ENCODE results near the gene NAA20. TPM values are rescaled to one million over a fixed set of nuclear protein-coding genes. Genes with fewer than 3 reads are reported as not detected.

Gene NAA20
- total RNA-seq, 1 experiment from 2014 or later: 81.5 TPM

GRCh38 chr20:19990850-19991249 lies 26.3 kb upstream of the NAA20 start:
- DNase-seq: no peak
- no peak for TF ChIP-seq CTCF (IDR thresholded peaks at IDR 0.05; ENCODE audit: insufficient read depth in 1 of 2, low read depth in 1 of 2, low read length in 1 of 2, severe bottlenecking in 1 of 2, unreplicated experiment in 1 of 2)
- Histone ChIP-seq H3K4me1 (peaks cover 45% of the 10 kb centered on the region), H3K27me3 (replicated peaks; ENCODE audit: control insufficient read depth, insufficient read depth, low read length) (no peaks in the 10 kb centered on the region), H3K4me3 (ENCODE audit: low read depth, low read length) (no peak overlapping the region), H3K9me3 (no peaks in the 10 kb centered on the region), H3K36me3 (ENCODE audit: control insufficient read depth, insufficient read depth, low read length) (peaks cover 5% of the 10 kb centered on the region; the same call in 1 of the 2 replicates)
- intact Hi-C loops (cut with micrococcal nuclease; ENCODE audit: unreplicated experiment): no loop called here
- peak overlapping the region; percentile 70 for H3K27ac Mint-ChIP-seq (ENCODE audit: unreplicated experiment)
- POLR2A ChIA-PET: interaction anchor here (1.2 kb wide), 1 partner anchor 14 kb away, joined by 3 read pairs; no protein-coding TSS in a partner anchor
- no peaks in the 10 kb centered on the region for H3K9me3 Mint-ChIP-seq (ENCODE audit: unreplicated experiment)
- no TSS peak for BruUV-seq (replicated peaks)
- no peak overlapping the region for H3K4me3 Mint-ChIP-seq (ENCODE audit: unreplicated experiment)
- peaks cover 53% of the 10 kb centered on the region for H3K4me1 Mint-ChIP-seq (ENCODE audit: low read depth, unreplicated experiment)
- no peaks in the 10 kb centered on the region for H3K27me3 Mint-ChIP-seq (ENCODE audit: insufficient read depth, unreplicated experiment)
- peaks cover 35% of the 10 kb centered on the region for H3K36me3 Mint-ChIP-seq (ENCODE audit: insufficient read depth, unreplicated experiment)
- CTCF ChIA-PET: interaction anchor here (0.9 to 3.0 kb wide), 2 partner anchors 14 to 15 kb away, joined by 3 to 13 read pairs; no protein-coding TSS in a partner anchor

- Mint-ChIP-seq H3K4me1 (ENCODE audit: low read depth, unreplicated experiment) (peaks cover 53% of the 10 kb centered on the region), H3K27me3 (ENCODE audit: insufficient read depth, unreplicated experiment) (no peaks in the 10 kb centered on the region), H3K9me3 (ENCODE audit: unreplicated experiment) (no peaks in the 10 kb centered on the region), H3K36me3 (ENCODE audit: insufficient read depth, unreplicated experiment) (peaks cover 39% of the 10 kb centered on the region), H3K27ac (ENCODE audit: unreplicated experiment) (peak overlapping the region; percentile 70), H3K4me3 (ENCODE audit: unreplicated experiment) (no peak overlapping the region)
- POLR2A ChIA-PET: interaction anchor here (1.2 kb wide), 1 partner anchor 14 kb away, joined by 3 read pairs; no protein-coding TSS in a partner anchor
- Histone ChIP-seq H3K36me3 (ENCODE audit: control insufficient read depth, insufficient read depth, low read length) (peaks cover 5% of the 10 kb centered on the region; the same call in 1 of the 2 replicates), H3K4me1 (peaks cover 45% of the 10 kb centered on the region), H3K27me3 (replicated peaks; ENCODE audit: control insufficient read depth, insufficient read depth, low read length) (no peaks in the 10 kb centered on the region), H3K4me3 (ENCODE audit: low read depth, low read length) (no peak overlapping the region), H3K9me3 (no peaks in the 10 kb centered on the region)
- no peak for TF ChIP-seq CTCF (IDR thresholded peaks at IDR 0.05; ENCODE audit: insufficient read depth in 1 of 2, low read depth in 1 of 2, low read length in 1 of 2, severe bottlenecking in 1 of 2, unreplicated experiment in 1 of 2)
- DNase-seq: no peak
- intact Hi-C loops (cut with micrococcal nuclease; ENCODE audit: unreplicated experiment): no loop called here
- CTCF ChIA-PET: interaction anchor here (0.9 to 3.0 kb wide), 2 partner anchors 14 to 16 kb away, joined by 3 to 13 read pairs; no protein-coding TSS in a partner anchor
- BruUV-seq (replicated peaks): no TSS peak
These were observed 25.9 kb upstream of the NAA20 start for GRCh38 chr20:19991308-19991707.

- H3K9me3 Mint-ChIP-seq (ENCODE audit: unreplicated experiment): no peaks in the 10 kb centered on the region
- Histone ChIP-seq H3K9me3 (no peaks in the 10 kb centered on the region), H3K4me3 (ENCODE audit: low read depth, low read length) (no peak overlapping the region), H3K4me1 (peaks cover 45% of the 10 kb centered on the region), H3K27me3 (replicated peaks; ENCODE audit: control insufficient read depth, insufficient read depth, low read length) (no peaks in the 10 kb centered on the region), H3K36me3 (ENCODE audit: control insufficient read depth, insufficient read depth, low read length) (peaks cover 5% of the 10 kb centered on the region; the same call in 1 of the 2 replicates)
- no peak for DNase-seq
- H3K36me3 Mint-ChIP-seq (ENCODE audit: insufficient read depth, unreplicated experiment): peaks cover 40% of the 10 kb centered on the region
- H3K4me1 Mint-ChIP-seq (ENCODE audit: low read depth, unreplicated experiment): peaks cover 49% of the 10 kb centered on the region
- intact Hi-C loops (cut with micrococcal nuclease; ENCODE audit: unreplicated experiment): no loop called here
- TF ChIP-seq CTCF (IDR thresholded peaks at IDR 0.05; ENCODE audit: insufficient read depth in 1 of 2, low read depth in 1 of 2, low read length in 1 of 2, severe bottlenecking in 1 of 2, unreplicated experiment in 1 of 2): no peak
- POLR2A ChIA-PET: no interaction called here
- H3K27me3 Mint-ChIP-seq (ENCODE audit: insufficient read depth, unreplicated experiment): no peaks in the 10 kb centered on the region
- BruUV-seq (replicated peaks): no TSS peak
- CTCF ChIA-PET: interaction anchor here (1.1 to 3.0 kb wide), 3 partner anchors 15 to 57 kb away, joined by 3 to 13 read pairs (median 3); partner anchors contain the start of gene NAA20
- peak overlapping the region; percentile 70 for H3K27ac Mint-ChIP-seq (ENCODE audit: unreplicated experiment)
- no peak overlapping the region for H3K4me3 Mint-ChIP-seq (ENCODE audit: unreplicated experiment)
These were observed 25.3 kb upstream of the NAA20 start for GRCh38 chr20:19991854-19992253.
